T-helper 9 cell (primary cell): ENCODE results near the gene NAA20.

Experiments used
- DNase-seq: peaks from one replicate; pipeline ENCODE4 v3.0.0-alpha.2; 2020
- total RNA-seq, 2 donors: gene quantifications; one replicate each; lab custom pipeline; 2026; lab: John Stamatoyannopoulos, UW

The NAA20 gene, protein sequence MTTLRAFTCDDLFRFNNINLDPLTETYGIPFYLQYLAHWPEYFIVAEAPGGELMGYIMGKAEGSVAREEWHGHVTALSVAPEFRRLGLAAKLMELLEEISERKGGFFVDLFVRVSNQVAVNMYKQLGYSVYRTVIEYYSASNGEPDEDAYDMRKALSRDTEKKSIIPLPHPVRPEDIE
- total RNA-seq: 13.5 to 35.4 reads per million in 2 donors

GRCh38 chr20:20017001-20017843 lies at the start of gene NAA20:
Gene NAA20, plus strand, starts transcription at chr20:20017362. Its CDS starts 35 bp downstream, at chr20:20017397.
- peak; percentile 87 for DNase-seq

GRCh38 chr20:19967445-19967844 lies 49.7 kb upstream of the NAA20 start:
- no peak for DNase-seq

DNA sequence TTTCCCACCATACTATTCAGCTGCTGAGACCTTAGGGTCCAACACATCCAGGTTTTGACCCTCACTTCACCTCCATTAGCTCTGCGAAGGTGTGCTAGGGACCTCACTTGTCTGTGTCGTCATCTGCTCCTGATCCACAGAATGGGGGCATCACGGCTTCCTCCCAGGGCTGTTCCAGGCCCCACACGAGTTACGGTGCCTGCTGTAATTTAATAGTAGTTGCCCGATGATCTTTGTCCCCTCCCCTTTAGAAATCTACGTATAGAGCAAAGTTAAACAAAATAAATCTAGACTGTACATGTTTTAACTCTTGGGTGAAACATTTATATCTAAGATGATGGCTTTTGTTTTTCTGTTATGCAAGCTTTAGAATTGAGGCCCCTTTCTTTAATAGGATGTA lies 49.1 kb upstream of the NAA20 start:
- DNase-seq: no peak

DNA sequence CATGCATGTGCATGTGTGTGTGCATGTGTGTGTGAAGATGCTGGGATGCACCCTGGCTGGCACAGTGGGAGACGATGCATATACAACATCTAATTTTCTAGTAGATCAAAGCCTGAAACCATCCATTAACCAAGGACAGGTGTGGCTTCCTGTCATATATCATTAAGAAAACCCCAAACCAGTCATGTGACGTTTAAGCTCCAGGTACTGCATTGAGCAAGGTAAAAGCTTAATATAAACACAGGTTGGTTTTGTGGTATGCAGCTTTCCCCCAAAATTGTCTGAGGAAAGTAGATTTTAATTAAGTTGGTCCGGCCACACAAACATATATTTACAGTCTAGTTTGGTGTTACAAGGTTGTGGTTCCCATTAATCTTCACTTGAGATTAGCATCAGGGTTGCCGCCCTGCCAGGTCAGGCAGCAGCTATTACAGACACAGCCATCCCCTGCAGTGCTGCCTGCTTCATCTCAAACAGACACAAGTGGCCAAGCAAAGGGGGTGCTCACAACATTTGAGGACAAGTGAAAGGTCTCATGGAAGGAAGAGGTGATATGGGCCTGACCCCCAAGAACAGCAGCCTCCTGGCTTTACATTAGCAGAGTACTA lies 48.6 kb upstream of the NAA20 start:
- no peak for DNase-seq

- no peak for DNase-seq
Measured at GRCh38 chr20:19969106-19969505, 48.1 kb upstream of the NAA20 start.

DNA sequence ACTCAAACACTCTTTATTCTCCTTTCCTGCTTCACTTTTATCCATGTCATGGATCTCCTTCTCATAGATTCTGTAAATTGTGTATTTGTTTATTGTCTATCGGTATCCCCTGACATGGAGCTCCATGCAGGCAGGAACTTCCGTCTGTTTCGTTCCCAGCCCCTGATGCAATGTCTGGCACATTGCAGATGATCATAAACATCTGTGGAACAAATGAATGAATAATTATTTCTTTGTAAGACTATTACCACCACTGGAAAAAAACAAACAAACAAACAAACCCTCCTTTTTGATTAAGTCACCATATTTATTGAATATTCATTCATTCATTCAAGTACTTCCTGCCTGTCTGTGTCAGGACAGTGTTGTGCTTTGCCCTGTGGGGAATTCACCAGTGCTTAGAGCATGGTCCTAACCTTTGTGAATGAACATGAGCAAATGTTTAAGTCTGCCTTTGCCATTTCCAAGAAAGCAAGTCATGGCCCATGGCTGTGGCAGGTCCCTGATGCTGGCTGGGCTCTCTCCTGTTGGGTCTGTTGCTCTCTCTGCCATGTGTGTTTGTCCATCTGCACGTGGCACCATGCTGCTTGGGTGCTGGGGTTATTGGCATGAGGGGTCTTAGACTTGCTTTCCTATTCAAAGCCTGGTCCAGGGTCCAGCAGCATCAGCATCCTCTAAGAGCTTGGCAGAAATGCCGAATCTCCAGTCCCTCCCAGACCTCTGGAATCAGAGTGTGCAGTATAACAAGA lies 47.5 kb upstream of the NAA20 start:
- no peak for DNase-seq

DNA sequence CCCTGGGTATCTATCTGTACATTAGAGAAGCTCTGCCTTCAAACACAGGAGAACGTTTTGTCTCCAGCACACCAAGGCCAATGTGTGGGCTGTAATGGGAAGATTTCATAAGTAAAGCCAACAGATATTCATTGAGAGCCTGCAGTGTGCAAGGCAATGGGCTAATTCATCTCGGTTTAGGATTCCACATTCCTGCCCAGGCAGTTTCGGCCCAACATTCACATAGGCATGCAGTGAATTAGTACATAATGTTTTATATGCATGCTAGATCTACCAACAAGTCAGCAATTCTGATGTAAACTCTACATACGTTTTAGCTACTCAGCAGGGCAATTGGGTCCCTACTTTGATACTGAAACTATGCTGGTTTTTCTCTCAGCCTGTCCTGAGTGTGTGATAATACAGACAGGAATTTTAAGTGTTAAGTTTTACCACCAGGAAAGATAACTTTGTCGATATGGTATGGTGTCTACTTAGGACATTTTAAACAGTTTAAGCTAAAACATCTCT lies 46.9 kb upstream of the NAA20 start:
- no peak for DNase-seq

- DNase-seq: no peak
Measured at GRCh38 chr20:19971116-19971515, 46.0 kb upstream of the NAA20 start.

DNA sequence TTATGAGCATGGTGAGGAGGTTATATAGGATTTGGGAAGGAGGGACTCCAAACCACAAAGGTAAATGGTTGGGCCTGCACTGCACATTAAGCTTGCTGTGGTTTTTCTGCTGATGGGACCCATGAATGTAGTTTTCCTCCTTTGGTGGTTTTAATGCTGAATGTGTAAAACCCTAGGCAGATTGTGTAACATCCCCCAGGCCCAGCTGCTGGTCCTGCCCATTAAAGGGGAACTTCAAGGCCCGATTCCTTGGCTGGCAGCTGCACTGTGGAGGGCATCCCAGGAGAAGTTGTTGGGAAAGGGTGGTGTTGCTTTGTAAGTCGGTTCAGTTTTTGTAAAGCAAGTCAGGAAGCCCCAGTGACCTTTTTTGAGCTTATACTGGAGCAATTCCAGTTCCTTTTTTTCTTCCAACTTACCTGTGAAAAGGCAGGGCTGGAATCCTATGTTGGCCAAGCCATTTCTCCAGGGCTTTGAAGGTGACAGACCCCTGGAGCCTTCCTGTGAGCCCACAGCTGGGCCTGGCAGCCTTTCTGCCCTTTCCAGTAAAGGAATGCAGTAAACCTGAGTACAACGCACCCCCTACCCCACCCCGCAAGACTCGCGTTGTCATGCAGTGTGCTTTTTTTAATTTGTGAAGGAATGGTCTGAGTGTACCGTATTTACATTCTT lies 43.1 kb upstream of the NAA20 start:
- no peak for DNase-seq

DNA sequence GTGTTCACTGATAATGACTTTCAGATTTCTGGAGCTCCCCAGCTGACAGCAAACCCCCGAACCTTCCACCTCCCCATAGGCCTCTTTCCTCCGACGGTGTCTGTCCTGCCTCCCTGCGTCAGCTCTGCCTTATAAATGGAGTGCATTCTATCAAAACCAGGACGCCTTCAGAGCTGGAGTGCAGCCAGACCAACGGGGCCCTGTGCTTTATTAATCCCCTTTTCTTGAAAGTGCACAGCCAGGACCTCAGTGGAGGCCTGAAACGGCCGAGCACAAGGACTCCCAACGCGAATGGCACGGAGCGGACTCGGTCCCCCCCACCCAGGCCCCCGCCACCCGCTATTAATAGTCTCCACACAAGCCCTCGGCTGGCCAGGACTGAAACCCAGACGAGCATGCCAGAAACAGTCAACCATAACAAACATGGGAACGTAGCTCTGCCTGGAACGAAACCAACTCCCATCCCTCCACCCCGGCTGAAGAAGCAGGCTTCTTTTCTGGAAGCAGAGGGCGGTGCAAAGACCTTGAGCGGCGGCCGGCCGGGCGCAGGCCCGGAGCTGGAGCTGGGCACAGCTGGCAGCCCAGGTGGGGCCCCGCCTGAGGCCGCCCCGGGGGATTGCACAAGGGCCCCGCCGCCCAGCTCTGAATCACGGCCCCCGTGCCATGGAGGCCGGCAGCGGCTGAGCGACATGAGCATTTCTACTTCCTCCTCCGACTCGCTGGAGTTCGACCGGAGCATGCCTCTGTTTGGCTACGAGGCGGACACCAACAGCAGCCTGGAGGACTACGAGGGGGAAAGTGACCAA lies 42.3 kb upstream of the NAA20 start:
- DNase-seq: no peak

DNA sequence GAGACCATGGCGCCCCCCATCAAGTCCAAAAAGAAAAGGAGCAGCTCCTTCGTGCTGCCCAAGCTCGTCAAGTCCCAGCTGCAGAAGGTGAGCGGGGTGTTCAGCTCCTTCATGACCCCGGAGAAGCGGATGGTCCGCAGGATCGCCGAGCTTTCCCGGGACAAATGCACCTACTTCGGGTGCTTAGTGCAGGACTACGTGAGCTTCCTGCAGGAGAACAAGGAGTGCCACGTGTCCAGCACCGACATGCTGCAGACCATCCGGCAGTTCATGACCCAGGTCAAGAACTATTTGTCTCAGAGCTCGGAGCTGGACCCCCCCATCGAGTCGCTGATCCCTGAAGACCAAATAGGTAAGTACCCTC lies 41.7 kb upstream of the NAA20 start:
- no peak for DNase-seq

- no peak for DNase-seq
Measured at GRCh38 chr20:19975901-19976300, 41.3 kb upstream of the NAA20 start.

- DNase-seq: no peak
Measured at GRCh38 chr20:19976595-19977372, 40.4 kb upstream of the NAA20 start.

DNA sequence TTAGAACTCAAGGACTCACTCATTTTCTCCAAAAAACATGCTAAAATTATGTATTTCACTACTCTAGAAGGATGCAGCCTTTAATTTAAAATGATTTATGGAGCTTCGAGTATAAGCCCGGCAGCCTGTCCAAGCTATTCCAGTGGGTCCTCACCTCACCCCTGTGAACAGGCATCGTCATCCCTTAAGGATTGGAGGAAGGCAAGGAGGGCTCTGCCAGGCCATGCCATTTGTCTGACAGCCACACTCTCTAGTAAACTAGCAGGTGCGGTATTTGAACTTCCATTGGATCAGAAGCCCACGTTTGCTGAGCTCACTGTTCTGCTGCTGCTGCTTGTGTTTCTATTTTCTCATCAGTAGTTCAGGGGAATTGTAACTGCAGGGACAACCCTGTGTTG lies 39.8 kb upstream of the NAA20 start:
- DNase-seq: no peak

GRCh38 chr20:19978511-19979210 lies 38.5 kb upstream of the NAA20 start:
- no peak for DNase-seq

DNA sequence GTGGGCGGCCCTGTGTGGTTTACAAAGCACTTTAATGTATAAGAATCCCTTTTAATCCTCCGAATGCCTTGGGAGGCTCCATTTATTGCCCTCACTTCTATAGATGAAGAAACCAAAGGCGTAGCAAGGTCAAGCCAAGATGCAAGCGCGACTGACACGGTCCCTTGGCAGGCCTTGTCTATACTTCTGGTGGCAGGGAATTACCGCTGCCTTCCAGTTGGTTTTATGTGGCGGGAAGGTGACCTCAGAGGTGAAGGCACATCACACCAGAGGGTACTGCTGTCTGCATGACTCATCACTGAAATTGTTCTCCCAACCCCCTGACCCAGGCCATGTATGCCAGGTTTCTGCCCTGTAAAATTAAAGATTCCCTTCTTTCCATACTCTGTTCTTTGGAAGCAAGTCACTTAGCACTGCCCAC lies 36.1 kb upstream of the NAA20 start:
- no peak for DNase-seq

DNA sequence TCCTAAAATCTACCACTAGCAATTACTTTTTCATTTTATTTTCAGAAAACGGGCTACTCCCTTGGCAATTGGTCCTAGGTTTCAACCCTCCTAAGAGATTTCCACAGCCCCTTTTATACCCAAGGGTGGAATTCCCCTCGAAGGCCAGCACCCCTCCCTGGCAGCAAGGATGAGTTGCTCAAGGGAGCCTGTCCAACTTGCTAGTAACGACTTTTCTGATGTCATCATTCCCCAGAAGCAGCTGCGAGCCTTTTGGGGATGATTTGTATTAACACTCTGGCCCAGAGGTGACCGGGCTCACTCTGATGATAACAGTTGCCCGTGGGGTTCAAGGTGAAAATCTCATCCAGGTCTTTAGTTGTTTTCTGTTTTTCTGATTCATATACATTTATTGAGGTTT lies 30.7 kb upstream of the NAA20 start:
- no peak for DNase-seq

GRCh38 chr20:19987046-19987445 lies 30.1 kb upstream of the NAA20 start:
- no peak for DNase-seq

- no peak for DNase-seq
Measured at GRCh38 chr20:19990850-19991249, 26.3 kb upstream of the NAA20 start.

DNA sequence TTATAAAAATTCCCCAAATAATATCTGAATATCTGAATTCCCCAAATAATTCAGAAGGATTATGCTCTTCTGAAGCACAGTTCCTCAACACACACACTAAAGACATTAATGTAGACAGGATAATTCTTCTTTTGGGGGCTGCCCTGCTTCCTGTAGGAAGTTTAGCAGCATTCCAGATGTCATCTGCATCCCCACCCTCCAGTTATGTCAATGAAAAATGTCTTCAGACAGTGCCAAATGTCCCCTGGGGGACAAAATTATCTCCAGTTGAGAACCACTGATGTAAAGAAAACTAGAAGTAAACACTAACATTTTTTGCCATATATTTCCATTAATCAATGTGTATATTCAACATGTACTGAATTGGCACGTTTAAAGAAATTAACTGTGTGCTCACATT lies 25.9 kb upstream of the NAA20 start:
- no peak for DNase-seq
